H1 (cell line): ENCODE results near the gene CBLL1. TPM values are rescaled to one million over a fixed set of nuclear protein-coding genes. Genes with fewer than 3 reads are reported as not detected.

Experiments used
- BACH1 ChIP-seq: IDR thresholded peaks from 2 replicates; pipeline ENCODE4 v1.6.1; 2012; ENCODE audit warnings: low read length, improper control_type of control experiment
- CBX8 ChIP-seq: fragments of 300-800, 300-1000 bp; sonication (generic); IDR thresholded peaks from 2 replicates; pipeline ENCODE4 v1.7.1; 2016; ENCODE audit warnings: low read depth, low read length, borderline replicate concordance
- JUND ChIP-seq: IDR thresholded peaks from 2 replicates; pipeline ENCODE4 v1.6.1; 2011; ENCODE audit warnings: mild to moderate bottlenecking, improper control_type of control experiment, low read length
- KDM4A ChIP-seq: IDR thresholded peaks from one replicate; pipeline ENCODE4 v1.7.1; 2012; ENCODE audit warnings: low read depth, mild to moderate bottlenecking, moderate library complexity, low read length, inconsistent platforms; ENCODE audit not compliant: severe bottlenecking
- MAFK ChIP-seq: IDR thresholded peaks from 2 replicates; pipeline ENCODE4 v1.6.1; 2012; ENCODE audit warnings: low read depth, mild to moderate bottlenecking, improper control_type of control experiment, low read length
- NANOG ChIP-seq: IDR thresholded peaks from 2 replicates; pipeline ENCODE4 v1.6.1; 2011; ENCODE audit warnings: low read length, low read depth, mild to moderate bottlenecking, inconsistent platforms; ENCODE audit not compliant: insufficient read depth, poor library complexity, severe bottlenecking
- RFX5 ChIP-seq: IDR thresholded peaks from 2 replicates; pipeline ENCODE4 v1.6.1; 2011; ENCODE audit warnings: low read depth, low read length, improper control_type of control experiment, borderline replicate concordance
- SIN3A ChIP-seq, 2 experiments: IDR thresholded peaks in 1 of 2; conservative IDR thresholded peaks in 1 of 2; 2 replicates each; pipeline ENCODE4 v1.6.1; 2011 to 2012; ENCODE audit warnings: low read length in 2 of 2, improper control_type of control experiment in 1 of 2, low read depth in 1 of 2, mild to moderate bottlenecking in 1 of 2
- SP2 ChIP-seq: IDR thresholded peaks from 2 replicates; pipeline ENCODE4 v1.6.1; 2012; ENCODE audit warnings: mild to moderate bottlenecking, low read length, inconsistent platforms
- SRF ChIP-seq: IDR thresholded peaks from 2 replicates; pipeline ENCODE4 v1.6.1; 2011; ENCODE audit warnings: mild to moderate bottlenecking, low read depth, low read length, moderate library complexity
- SUZ12 ChIP-seq: fragments of 200-600 bp; sonication (generic); IDR thresholded peaks from 2 replicates; pipeline ENCODE4 v1.6.1; 2012; ENCODE audit warnings: mild to moderate bottlenecking, inconsistent platforms, low read length, moderate library complexity, mixed read lengths
- polyA plus RNA-seq, 7 experiments: library from polyadenylated mRNA; depleted of rRNA in 3 of 7; stranded (reverse) in 5 of 7; unstranded in 2 of 7; fragments of >200 nt in 5 of 7; fragments of 200-250 nt in 2 of 7; gene quantifications; 1 replicate in 5 of 7; 2 replicates in 1 of 7; 4 replicates in 1 of 7; pipeline versions ENCODE4 v1.2.1 to v1.2.3, GENCODE V29; 2011 to 2013; ENCODE audit warnings: missing spikeins in 2 of 7, mixed read lengths in 2 of 7
- total RNA-seq: library from RNA; stranded (reverse); fragmentation: NEBNext Ultra II Directional; extraction: Animal tissue kit (Norgen Biotek cat#: 25700); gene quantifications from 2 replicates; pipeline ENCODE4 v1.2.1, GENCODE V29; 2021
- TF ChIP-seq, protein P1 (sequence below): fragments of 300-600 bp; sonication (generic); IDR thresholded peaks from 2 replicates; pipeline ENCODE4 v1.7.1; 2012; ENCODE audit warnings: low read length, moderate library complexity, mild to moderate bottlenecking, inconsistent platforms; ENCODE audit not compliant: insufficient replicate concordance

CBLL1 gene
- total and polyA plus RNA-seq, 2 of the 8 experiments (the other 6 are each of a cell fraction or from before 2014, with no cell fraction given), result 27.0 to 34.0 TPM

DNA sequence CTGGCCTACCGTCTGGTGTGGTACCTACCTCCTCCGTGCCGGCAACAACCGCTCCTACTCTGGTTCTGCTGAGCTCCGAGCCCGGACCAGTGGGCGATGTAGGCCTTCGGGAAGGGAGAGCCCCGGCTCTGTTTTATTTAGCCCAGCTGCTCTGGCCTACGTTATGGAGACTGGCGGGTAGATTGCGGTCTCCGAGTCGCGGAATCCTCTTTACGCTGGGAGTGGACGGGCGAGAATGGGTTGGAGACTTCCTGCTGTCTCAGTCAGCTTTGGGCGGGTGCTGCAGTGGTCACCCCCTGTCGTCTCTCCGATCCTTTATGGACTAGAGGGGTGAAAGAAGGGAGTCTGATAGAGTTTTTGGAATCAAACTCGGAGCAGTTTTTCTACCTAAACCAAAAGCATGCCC is 406 bp downstream of the CBLL1 start (continued):
- TF ChIP-seq, protein P1, sequence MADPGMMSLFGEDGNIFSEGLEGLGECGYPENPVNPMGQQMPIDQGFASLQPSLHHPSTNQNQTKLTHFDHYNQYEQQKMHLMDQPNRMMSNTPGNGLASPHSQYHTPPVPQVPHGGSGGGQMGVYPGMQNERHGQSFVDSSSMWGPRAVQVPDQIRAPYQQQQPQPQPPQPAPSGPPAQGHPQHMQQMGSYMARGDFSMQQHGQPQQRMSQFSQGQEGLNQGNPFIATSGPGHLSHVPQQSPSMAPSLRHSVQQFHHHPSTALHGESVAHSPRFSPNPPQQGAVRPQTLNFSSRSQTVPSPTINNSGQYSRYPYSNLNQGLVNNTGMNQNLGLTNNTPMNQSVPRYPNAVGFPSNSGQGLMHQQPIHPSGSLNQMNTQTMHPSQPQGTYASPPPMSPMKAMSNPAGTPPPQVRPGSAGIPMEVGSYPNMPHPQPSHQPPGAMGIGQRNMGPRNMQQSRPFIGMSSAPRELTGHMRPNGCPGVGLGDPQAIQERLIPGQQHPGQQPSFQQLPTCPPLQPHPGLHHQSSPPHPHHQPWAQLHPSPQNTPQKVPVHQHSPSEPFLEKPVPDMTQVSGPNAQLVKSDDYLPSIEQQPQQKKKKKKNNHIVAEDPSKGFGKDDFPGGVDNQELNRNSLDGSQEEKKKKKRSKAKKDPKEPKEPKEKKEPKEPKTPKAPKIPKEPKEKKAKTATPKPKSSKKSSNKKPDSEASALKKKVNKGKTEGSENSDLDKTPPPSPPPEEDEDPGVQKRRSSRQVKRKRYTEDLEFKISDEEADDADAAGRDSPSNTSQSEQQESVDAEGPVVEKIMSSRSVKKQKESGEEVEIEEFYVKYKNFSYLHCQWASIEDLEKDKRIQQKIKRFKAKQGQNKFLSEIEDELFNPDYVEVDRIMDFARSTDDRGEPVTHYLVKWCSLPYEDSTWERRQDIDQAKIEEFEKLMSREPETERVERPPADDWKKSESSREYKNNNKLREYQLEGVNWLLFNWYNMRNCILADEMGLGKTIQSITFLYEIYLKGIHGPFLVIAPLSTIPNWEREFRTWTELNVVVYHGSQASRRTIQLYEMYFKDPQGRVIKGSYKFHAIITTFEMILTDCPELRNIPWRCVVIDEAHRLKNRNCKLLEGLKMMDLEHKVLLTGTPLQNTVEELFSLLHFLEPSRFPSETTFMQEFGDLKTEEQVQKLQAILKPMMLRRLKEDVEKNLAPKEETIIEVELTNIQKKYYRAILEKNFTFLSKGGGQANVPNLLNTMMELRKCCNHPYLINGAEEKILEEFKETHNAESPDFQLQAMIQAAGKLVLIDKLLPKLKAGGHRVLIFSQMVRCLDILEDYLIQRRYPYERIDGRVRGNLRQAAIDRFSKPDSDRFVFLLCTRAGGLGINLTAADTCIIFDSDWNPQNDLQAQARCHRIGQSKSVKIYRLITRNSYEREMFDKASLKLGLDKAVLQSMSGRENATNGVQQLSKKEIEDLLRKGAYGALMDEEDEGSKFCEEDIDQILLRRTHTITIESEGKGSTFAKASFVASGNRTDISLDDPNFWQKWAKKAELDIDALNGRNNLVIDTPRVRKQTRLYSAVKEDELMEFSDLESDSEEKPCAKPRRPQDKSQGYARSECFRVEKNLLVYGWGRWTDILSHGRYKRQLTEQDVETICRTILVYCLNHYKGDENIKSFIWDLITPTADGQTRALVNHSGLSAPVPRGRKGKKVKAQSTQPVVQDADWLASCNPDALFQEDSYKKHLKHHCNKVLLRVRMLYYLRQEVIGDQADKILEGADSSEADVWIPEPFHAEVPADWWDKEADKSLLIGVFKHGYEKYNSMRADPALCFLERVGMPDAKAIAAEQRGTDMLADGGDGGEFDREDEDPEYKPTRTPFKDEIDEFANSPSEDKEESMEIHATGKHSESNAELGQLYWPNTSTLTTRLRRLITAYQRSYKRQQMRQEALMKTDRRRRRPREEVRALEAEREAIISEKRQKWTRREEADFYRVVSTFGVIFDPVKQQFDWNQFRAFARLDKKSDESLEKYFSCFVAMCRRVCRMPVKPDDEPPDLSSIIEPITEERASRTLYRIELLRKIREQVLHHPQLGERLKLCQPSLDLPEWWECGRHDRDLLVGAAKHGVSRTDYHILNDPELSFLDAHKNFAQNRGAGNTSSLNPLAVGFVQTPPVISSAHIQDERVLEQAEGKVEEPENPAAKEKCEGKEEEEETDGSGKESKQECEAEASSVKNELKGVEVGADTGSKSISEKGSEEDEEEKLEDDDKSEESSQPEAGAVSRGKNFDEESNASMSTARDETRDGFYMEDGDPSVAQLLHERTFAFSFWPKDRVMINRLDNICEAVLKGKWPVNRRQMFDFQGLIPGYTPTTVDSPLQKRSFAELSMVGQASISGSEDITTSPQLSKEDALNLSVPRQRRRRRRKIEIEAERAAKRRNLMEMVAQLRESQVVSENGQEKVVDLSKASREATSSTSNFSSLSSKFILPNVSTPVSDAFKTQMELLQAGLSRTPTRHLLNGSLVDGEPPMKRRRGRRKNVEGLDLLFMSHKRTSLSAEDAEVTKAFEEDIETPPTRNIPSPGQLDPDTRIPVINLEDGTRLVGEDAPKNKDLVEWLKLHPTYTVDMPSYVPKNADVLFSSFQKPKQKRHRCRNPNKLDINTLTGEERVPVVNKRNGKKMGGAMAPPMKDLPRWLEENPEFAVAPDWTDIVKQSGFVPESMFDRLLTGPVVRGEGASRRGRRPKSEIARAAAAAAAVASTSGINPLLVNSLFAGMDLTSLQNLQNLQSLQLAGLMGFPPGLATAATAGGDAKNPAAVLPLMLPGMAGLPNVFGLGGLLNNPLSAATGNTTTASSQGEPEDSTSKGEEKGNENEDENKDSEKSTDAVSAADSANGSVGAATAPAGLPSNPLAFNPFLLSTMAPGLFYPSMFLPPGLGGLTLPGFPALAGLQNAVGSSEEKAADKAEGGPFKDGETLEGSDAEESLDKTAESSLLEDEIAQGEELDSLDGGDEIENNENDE, result peak; percentile 38
- TF ChIP-seq NANOG, result no peak
- TF ChIP-seq KDM4A, result peak; percentile 21
- no peak for TF ChIP-seq RFX5
- no peak for TF ChIP-seq BACH1
- no peak for TF ChIP-seq MAFK
- no peak for TF ChIP-seq SP2
- TF ChIP-seq SIN3A (conservative IDR thresholded peaks at IDR 0.05 in 1 of 2, IDR thresholded peaks at IDR 0.05 in 1 of 2; ENCODE audit: low read depth in 1 of 2, low read length in 2 of 2), result peak in 1 of 2 experiments; percentile 17; a peak in 1 of 4 replicates
- TF ChIP-seq SRF, result no peak
- no peak for TF ChIP-seq CBX8
- no peak for TF ChIP-seq JUND
- TF ChIP-seq SUZ12, result no peak
- TF ChIP-seq, all 59 proteins: peak for 3
